DMS53 (cell line): ENCODE results near the gene SLC35B2.
A peak's percentile ranks its signal among the peaks of the same experiment; 100 is the strongest.
"Not testable (repeated sequence)": the region's sequence is repeated elsewhere in the genome, so short reads cannot be mapped to it uniquely, and the experiment has no call there.

ENCODE experiments used
- DNase-seq: peaks from one replicate; lab custom pipeline; 2025; lab: John Stamatoyannopoulos, UW

Gene SLC35B2

GRCh38 chr6:44234101-44235025 lies 23.0 kb downstream of the SLC35B2 start:
- peak; percentile 54 for DNase-seq

- no peak for DNase-seq
Measured at GRCh38 chr6:44233567-44234100, 23.7 kb downstream of the SLC35B2 start.

- no peak for DNase-seq
Measured at GRCh38 chr6:44232676-44233566, 24.4 kb downstream of the SLC35B2 start.

GRCh38 chr6:44231426-44231825 lies 25.9 kb downstream of the SLC35B2 start:
- DNase-seq: not testable (repeated sequence)

- no peak for DNase-seq
Measured at GRCh38 chr6:44230034-44230675, 27.2 kb downstream of the SLC35B2 start.

GRCh38 chr6:44229376-44230033 lies 27.8 kb downstream of the SLC35B2 start:
- DNase-seq: no peak

- no peak for DNase-seq
Measured at GRCh38 chr6:44228836-44229235, 28.5 kb downstream of the SLC35B2 start.

- DNase-seq: no peak
Measured at GRCh38 chr6:44228433-44228832, 28.9 kb downstream of the SLC35B2 start.

- DNase-seq: no peak
Measured at GRCh38 chr6:44228031-44228430, 29.3 kb downstream of the SLC35B2 start.

- no peak for DNase-seq
Measured at GRCh38 chr6:44227148-44227793, 30.1 kb downstream of the SLC35B2 start.

GRCh38 chr6:44226368-44227147 lies 30.8 kb downstream of the SLC35B2 start:
- DNase-seq: no peak

GRCh38 chr6:44225579-44226325 lies 31.6 kb downstream of the SLC35B2 start:
- no peak for DNase-seq

GRCh38 chr6:44224965-44225305 lies 32.4 kb downstream of the SLC35B2 start:
- DNase-seq: no peak

GRCh38 chr6:44224029-44224964 lies 33.0 kb downstream of the SLC35B2 start:
- peak; percentile 65 for DNase-seq

GRCh38 chr6:44223319-44224028 lies 33.9 kb downstream of the SLC35B2 start, which contains the start of gene SLC29A1:
Gene SLC29A1 (plus strand): TSS chr6:44223595. CDS start chr6:44227314, 3,719 bp downstream.
- DNase-seq: peak; percentile 90

GRCh38 chr6:44222486-44223318 lies 34.6 kb downstream of the SLC35B2 start:
- DNase-seq: peak; percentile 71

- DNase-seq: no peak
Measured at GRCh38 chr6:44221961-44222335, 35.4 kb downstream of the SLC35B2 start.
